ENCODE results near the gene EIF4E2. TPM values are rescaled to one million over a fixed set of nuclear protein-coding genes. Genes with fewer than 3 reads are reported as not detected.

The EIF4E2 gene
- total RNA-seq, 1 donor from 2014 or later: 97.0 TPM

DNA sequence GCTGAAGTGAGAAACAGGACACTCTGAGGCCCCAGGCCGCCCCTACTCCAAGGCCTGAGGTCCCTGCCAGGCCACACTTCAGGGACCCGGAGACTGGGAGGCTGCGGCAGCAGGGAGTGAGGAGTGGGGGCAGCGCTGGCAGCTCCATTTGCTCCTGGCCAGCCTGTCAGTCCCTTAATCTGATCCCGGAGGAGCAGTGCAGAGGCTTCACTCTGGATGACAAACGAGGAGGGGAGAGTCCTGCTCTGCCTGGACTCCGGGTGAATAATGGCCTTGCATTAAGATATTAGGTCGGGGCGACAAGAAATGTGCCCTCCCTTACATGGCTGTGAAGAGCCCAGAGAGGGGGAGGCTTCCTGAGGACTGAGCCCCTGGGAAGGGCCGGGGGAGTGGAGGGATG, 44.6 kb upstream of the EIF4E2 start:
- Histone ChIP-seq H3K27ac (no peak overlapping the region), H3K79me2 (ENCODE audit: low read depth) (no peaks in the 10 kb centered on the region), H4K20me1 (ENCODE audit: low read depth) (peaks cover 30% of the 10 kb centered on the region), H2AFZ (replicated peaks) (no peak overlapping the region), H3K9me3 (ENCODE audit: low read depth) (no peaks in the 10 kb centered on the region), H3K9ac (no peak overlapping the region), H3K4me2 (peak overlapping the region; percentile 52), H3K27me3 (peaks cover 61% of the 10 kb centered on the region), H3F3A (ENCODE audit: low read depth) (peaks cover 15% of the 10 kb centered on the region), H3K4me1 (peaks cover 21% of the 10 kb centered on the region), H3K4me3 (no peak overlapping the region), H3K36me3 (no peaks in the 10 kb centered on the region)
- H3K4me3 Mint-ChIP-seq: peak overlapping the region; percentile 74
- DNase-seq (ENCODE audit: low spot score): peak; percentile 60
- peaks cover 52% of the 10 kb centered on the region for H3K4me1 Mint-ChIP-seq
- no peak overlapping the region for H3K27ac Mint-ChIP-seq
- no peak for TF ChIP-seq EZH2phosphoT487 (IDR thresholded peaks at IDR 0.05)
- TF ChIP-seq, protein P1, sequence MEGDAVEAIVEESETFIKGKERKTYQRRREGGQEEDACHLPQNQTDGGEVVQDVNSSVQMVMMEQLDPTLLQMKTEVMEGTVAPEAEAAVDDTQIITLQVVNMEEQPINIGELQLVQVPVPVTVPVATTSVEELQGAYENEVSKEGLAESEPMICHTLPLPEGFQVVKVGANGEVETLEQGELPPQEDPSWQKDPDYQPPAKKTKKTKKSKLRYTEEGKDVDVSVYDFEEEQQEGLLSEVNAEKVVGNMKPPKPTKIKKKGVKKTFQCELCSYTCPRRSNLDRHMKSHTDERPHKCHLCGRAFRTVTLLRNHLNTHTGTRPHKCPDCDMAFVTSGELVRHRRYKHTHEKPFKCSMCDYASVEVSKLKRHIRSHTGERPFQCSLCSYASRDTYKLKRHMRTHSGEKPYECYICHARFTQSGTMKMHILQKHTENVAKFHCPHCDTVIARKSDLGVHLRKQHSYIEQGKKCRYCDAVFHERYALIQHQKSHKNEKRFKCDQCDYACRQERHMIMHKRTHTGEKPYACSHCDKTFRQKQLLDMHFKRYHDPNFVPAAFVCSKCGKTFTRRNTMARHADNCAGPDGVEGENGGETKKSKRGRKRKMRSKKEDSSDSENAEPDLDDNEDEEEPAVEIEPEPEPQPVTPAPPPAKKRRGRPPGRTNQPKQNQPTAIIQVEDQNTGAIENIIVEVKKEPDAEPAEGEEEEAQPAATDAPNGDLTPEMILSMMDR (IDR thresholded peaks at IDR 0.05): no peak
- no peak for TF ChIP-seq EZH2 (IDR thresholded peaks at IDR 0.05)
- H3K27me3 Mint-ChIP-seq (ENCODE audit: insufficient read depth, low read depth): peaks cover 40% of the 10 kb centered on the region
- H3K9me3 Mint-ChIP-seq: no peaks in the 10 kb centered on the region
- H3K36me3 Mint-ChIP-seq: no peaks in the 10 kb centered on the region

DNA sequence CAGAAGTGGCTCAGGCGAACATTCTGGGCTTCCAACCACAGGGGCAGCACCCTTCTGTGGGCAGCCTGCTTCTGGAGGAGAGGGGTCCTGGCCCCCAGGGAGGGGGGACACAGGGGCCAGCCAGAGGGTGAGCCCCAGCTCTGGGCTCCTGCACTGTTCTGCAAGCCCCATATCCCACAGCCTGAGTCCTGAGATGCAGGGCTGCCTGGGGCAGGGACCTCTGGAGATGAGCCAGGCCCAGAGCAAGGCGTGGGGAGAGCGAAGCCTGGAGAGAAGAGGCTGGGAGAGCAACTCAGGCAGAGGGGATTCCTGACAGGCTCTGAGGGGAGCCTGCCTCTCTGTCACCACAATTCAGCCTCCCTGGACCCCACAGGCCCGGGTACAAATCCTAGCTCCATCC, 43.8 kb upstream of the EIF4E2 start:
- Histone ChIP-seq H3K27me3 (peaks cover 54% of the 10 kb centered on the region), H3F3A (ENCODE audit: low read depth) (peaks cover 15% of the 10 kb centered on the region), H3K4me3 (no peak overlapping the region), H3K36me3 (no peaks in the 10 kb centered on the region), H2AFZ (replicated peaks) (no peak overlapping the region), H3K9ac (no peak overlapping the region), H3K4me2 (peak overlapping the region; percentile 52), H3K4me1 (peaks cover 21% of the 10 kb centered on the region), H3K79me2 (ENCODE audit: low read depth) (no peaks in the 10 kb centered on the region), H4K20me1 (ENCODE audit: low read depth) (peaks cover 26% of the 10 kb centered on the region), H3K9me3 (ENCODE audit: low read depth) (no peaks in the 10 kb centered on the region), H3K27ac (no peak overlapping the region)
- no peaks in the 10 kb centered on the region for H3K36me3 Mint-ChIP-seq
- peaks cover 43% of the 10 kb centered on the region for H3K4me1 Mint-ChIP-seq
- TF ChIP-seq EZH2phosphoT487 (IDR thresholded peaks at IDR 0.05) (no peak), EZH2 (IDR thresholded peaks at IDR 0.05) (no peak)
- TF ChIP-seq, protein P1 (IDR thresholded peaks at IDR 0.05): no peak
- H3K9me3 Mint-ChIP-seq: no peaks in the 10 kb centered on the region
- no peak overlapping the region for H3K4me3 Mint-ChIP-seq
- H3K27ac Mint-ChIP-seq: no peak overlapping the region
- H3K27me3 Mint-ChIP-seq (ENCODE audit: insufficient read depth, low read depth): peaks cover 38% of the 10 kb centered on the region
- no peak for DNase-seq (ENCODE audit: low spot score)

GRCh38 chr2:232508251-232508650, 42.2 kb upstream of the EIF4E2 start:
- peaks cover 37% of the 10 kb centered on the region for H3K27me3 Mint-ChIP-seq (ENCODE audit: insufficient read depth, low read depth)
- Histone ChIP-seq H3K27me3 (peaks cover 38% of the 10 kb centered on the region), H4K20me1 (ENCODE audit: low read depth) (peaks cover 18% of the 10 kb centered on the region), H3K9me3 (ENCODE audit: low read depth) (no peaks in the 10 kb centered on the region), H3K27ac (no peak overlapping the region), H3F3A (ENCODE audit: low read depth) (peaks cover 13% of the 10 kb centered on the region), H3K4me2 (no peak overlapping the region), H2AFZ (replicated peaks) (no peak overlapping the region), H3K9ac (no peak overlapping the region), H3K79me2 (ENCODE audit: low read depth) (no peaks in the 10 kb centered on the region), H3K4me1 (peaks cover 12% of the 10 kb centered on the region), H3K36me3 (no peaks in the 10 kb centered on the region), H3K4me3 (no peak overlapping the region)
- TF ChIP-seq, protein P1 (IDR thresholded peaks at IDR 0.05): peak; percentile 18
- TF ChIP-seq EZH2phosphoT487 (IDR thresholded peaks at IDR 0.05): no peak
- H3K4me3 Mint-ChIP-seq: no peak overlapping the region
- peaks cover 40% of the 10 kb centered on the region for H3K4me1 Mint-ChIP-seq
- no peaks in the 10 kb centered on the region for H3K9me3 Mint-ChIP-seq
- no peak overlapping the region for H3K27ac Mint-ChIP-seq
- H3K36me3 Mint-ChIP-seq: no peaks in the 10 kb centered on the region
- DNase-seq (ENCODE audit: low spot score): no peak
